ENCODE data around the gene NOTO. TPM values are rescaled to one million over a fixed set of nuclear protein-coding genes. Genes with fewer than 3 reads are reported as not detected.

NOTO gene
- total and polyA plus RNA-seq, 2 donors (not counting 1 experiment from before 2014, with no cell fraction given) = not detected

- H3K27me3 ChIP-seq (ENCODE audit: control insufficient read depth, insufficient read depth, low read length) = peaks cover 10% of the 10 kb centered on the region
- peak overlapping the region; percentile 30 to 70 (median 58) for H3K4me3 ChIP-seq (replicated peaks in 1 of 4; ENCODE audit: control extremely low read depth in 1 of 4, insufficient read depth in 1 of 4, low read depth in 3 of 4, low read length in 4 of 4)
- no peaks in the 10 kb centered on the region for H3K36me3 ChIP-seq (ENCODE audit: control insufficient read depth, insufficient read depth, low read length)
- H3K9ac ChIP-seq (ENCODE audit: insufficient read depth, low read length) = peak overlapping the region; percentile 53
- H3K4me2 ChIP-seq (ENCODE audit: extremely low read depth, insufficient read depth, low read length) = peak overlapping the region; percentile 76
- peaks cover 9% of the 10 kb centered on the region for H3K4me1 ChIP-seq (ENCODE audit: control insufficient read depth, extremely low read depth, insufficient read depth, low read length)
- no peaks in the 10 kb centered on the region for H3K9me3 ChIP-seq (ENCODE audit: control insufficient read depth, insufficient read depth, low read depth, low read length)
- H2AFZ ChIP-seq (ENCODE audit: low read length) = peak overlapping the region; percentile 87
- TF ChIP-seq EZH2 (IDR thresholded peaks at IDR 0.05; ENCODE audit: low read length, missing control alignments) (peak; percentile 21), CTCF (conservative IDR thresholded peaks at IDR 0.05 in 1 of 2, IDR thresholded peaks at IDR 0.05 in 1 of 2; ENCODE audit: low read depth in 1 of 2, low read length in 2 of 2) (peak; percentile 78 to 81)
- no peaks in the 10 kb centered on the region for H4K20me1 ChIP-seq (ENCODE audit: control insufficient read depth, extremely low read depth, insufficient read depth, low read length)
- H3K79me2 ChIP-seq (ENCODE audit: control insufficient read depth, insufficient read depth, low read length) = no peaks in the 10 kb centered on the region
- peak; percentile 69 to 81 for DNase-seq (ENCODE audit: low read depth in 2 of 2)
- H3K27ac ChIP-seq (ENCODE audit: insufficient read depth, low read length) = no peak overlapping the region
Measured at GRCh38 chr2:73176881-73177644, 25.3 kb upstream of the NOTO start.

GRCh38 chr2:73177645-73178255 is 24.6 kb upstream of the NOTO start:
- Histone ChIP-seq H3K9ac (ENCODE audit: insufficient read depth, low read length) (no peak overlapping the region), H3K4me1 (ENCODE audit: control insufficient read depth, extremely low read depth, insufficient read depth, low read length) (peaks cover 9% of the 10 kb centered on the region), H4K20me1 (ENCODE audit: control insufficient read depth, extremely low read depth, insufficient read depth, low read length) (no peaks in the 10 kb centered on the region), H3K4me3 (replicated peaks in 1 of 4; ENCODE audit: control extremely low read depth in 1 of 4, insufficient read depth in 1 of 4, low read depth in 3 of 4, low read length in 4 of 4) (no peak overlapping the region), H3K9me3 (ENCODE audit: control insufficient read depth, insufficient read depth, low read depth, low read length) (no peaks in the 10 kb centered on the region), H3K27me3 (ENCODE audit: control insufficient read depth, insufficient read depth, low read length) (peaks cover 10% of the 10 kb centered on the region), H3K4me2 (ENCODE audit: extremely low read depth, insufficient read depth, low read length) (peak overlapping the region; percentile 35), H3K79me2 (ENCODE audit: control insufficient read depth, insufficient read depth, low read length) (no peaks in the 10 kb centered on the region), H3K36me3 (ENCODE audit: control insufficient read depth, insufficient read depth, low read length) (no peaks in the 10 kb centered on the region), H2AFZ (ENCODE audit: low read length) (peak overlapping the region; percentile 31), H3K27ac (ENCODE audit: insufficient read depth, low read length) (no peak overlapping the region)
- no peak for TF ChIP-seq EZH2 (IDR thresholded peaks at IDR 0.05; ENCODE audit: low read length, missing control alignments)
- no peak for TF ChIP-seq CTCF (conservative IDR thresholded peaks at IDR 0.05 in 1 of 2, IDR thresholded peaks at IDR 0.05 in 1 of 2; ENCODE audit: low read depth in 1 of 2, low read length in 2 of 2)
- DNase-seq (ENCODE audit: low read depth in 2 of 2) = no peak

GRCh38 chr2:73185965-73186364 is 16.4 kb upstream of the NOTO start:
- Histone ChIP-seq H3K79me2 (ENCODE audit: control insufficient read depth, insufficient read depth, low read length) (no peaks in the 10 kb centered on the region), H3K4me2 (ENCODE audit: extremely low read depth, insufficient read depth, low read length) (no peak overlapping the region)
- no peak for DNase-seq (ENCODE audit: low read depth in 2 of 2)

More at GRCh38 chr2:73185965-73186364, 16.4 kb upstream of the NOTO start:
- Histone ChIP-seq H2AFZ (ENCODE audit: low read length) (no peak overlapping the region), H3K4me1 (ENCODE audit: control insufficient read depth, extremely low read depth, insufficient read depth, low read length) (no peaks in the 10 kb centered on the region), H3K27me3 (ENCODE audit: control insufficient read depth, insufficient read depth, low read length) (peaks cover 24% of the 10 kb centered on the region), H3K9me3 (ENCODE audit: control insufficient read depth, insufficient read depth, low read depth, low read length) (no peaks in the 10 kb centered on the region), H4K20me1 (ENCODE audit: control insufficient read depth, extremely low read depth, insufficient read depth, low read length) (no peaks in the 10 kb centered on the region), H3K27ac (ENCODE audit: insufficient read depth, low read length) (no peak overlapping the region), H3K9ac (ENCODE audit: insufficient read depth, low read length) (no peak overlapping the region), H3K4me3 (replicated peaks in 1 of 4; ENCODE audit: control extremely low read depth in 1 of 4, insufficient read depth in 1 of 4, low read depth in 3 of 4, low read length in 4 of 4) (no peak overlapping the region), H3K36me3 (ENCODE audit: control insufficient read depth, insufficient read depth, low read length) (no peaks in the 10 kb centered on the region)
- no peak for TF ChIP-seq CTCF (conservative IDR thresholded peaks at IDR 0.05 in 1 of 2, IDR thresholded peaks at IDR 0.05 in 1 of 2; ENCODE audit: low read depth in 1 of 2, low read length in 2 of 2)
- no peak for TF ChIP-seq EZH2 (IDR thresholded peaks at IDR 0.05; ENCODE audit: low read length, missing control alignments)

Data from fibroblast of lung (primary cell).